ENCODE measurements around the gene ABCC4. TPM values are rescaled to one million over a fixed set of nuclear protein-coding genes. Genes with fewer than 3 reads are reported as not detected.

Gene ABCC4
- total RNA-seq, 1 donor from 2014 or later: 21.7 TPM

DNA sequence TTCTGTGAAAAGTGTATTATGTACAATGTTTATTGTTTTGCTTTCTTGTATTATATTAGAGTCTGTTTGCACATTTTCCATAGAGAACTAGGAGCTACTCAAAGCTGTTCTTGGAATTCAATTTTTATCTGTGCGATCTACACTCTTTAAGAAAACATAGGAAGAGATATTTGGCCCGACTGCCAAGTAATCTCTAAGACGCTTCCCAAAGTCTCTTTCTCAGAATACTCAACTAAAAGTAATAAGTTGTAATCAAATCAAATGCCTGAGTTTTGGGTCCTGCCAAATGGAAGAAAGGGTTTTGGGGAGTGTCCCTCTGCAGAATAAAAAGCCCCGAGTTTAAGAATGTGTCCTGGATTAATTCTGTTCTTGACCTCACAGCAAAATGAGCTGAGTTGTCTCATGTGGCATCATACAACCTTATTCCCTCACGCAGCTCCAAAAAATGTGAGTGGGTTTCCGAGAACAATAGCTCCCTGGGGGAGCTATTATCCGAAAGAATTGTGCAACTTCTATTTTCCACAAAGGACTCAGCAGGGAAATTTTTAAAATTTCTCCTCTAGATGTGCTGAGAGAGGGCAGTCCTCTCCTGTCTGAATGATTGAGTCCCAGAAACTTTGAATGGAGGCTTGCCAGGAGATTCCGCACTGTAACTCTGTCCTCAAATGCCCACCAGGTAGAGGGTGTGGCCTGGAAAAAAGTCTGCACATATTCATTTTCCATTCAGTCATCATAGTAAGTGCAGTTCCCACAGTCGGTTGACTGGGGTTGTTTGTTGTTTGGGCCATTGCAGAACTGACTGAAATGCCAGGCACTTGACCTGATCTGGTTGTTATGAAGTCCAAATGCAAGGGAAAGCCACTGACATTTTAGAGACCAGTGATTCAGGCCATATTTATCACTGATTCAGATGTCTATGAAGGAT, 309.0 kb downstream of the ABCC4 start:
- no peak for DNase-seq (ENCODE audit: extremely low spot score, unreplicated experiment)
- Mint-ChIP-seq H3K9me3 (no peaks in the 10 kb centered on the region), H3K4me1 (ENCODE audit: unreplicated experiment) (no peaks in the 10 kb centered on the region), H3K4me3 (no peak overlapping the region), H3K36me3 (no peaks in the 10 kb centered on the region), H3K27me3 (peaks cover 3% of the 10 kb centered on the region), H3K27ac (no peak overlapping the region)
- TF ChIP-seq, protein P1, sequence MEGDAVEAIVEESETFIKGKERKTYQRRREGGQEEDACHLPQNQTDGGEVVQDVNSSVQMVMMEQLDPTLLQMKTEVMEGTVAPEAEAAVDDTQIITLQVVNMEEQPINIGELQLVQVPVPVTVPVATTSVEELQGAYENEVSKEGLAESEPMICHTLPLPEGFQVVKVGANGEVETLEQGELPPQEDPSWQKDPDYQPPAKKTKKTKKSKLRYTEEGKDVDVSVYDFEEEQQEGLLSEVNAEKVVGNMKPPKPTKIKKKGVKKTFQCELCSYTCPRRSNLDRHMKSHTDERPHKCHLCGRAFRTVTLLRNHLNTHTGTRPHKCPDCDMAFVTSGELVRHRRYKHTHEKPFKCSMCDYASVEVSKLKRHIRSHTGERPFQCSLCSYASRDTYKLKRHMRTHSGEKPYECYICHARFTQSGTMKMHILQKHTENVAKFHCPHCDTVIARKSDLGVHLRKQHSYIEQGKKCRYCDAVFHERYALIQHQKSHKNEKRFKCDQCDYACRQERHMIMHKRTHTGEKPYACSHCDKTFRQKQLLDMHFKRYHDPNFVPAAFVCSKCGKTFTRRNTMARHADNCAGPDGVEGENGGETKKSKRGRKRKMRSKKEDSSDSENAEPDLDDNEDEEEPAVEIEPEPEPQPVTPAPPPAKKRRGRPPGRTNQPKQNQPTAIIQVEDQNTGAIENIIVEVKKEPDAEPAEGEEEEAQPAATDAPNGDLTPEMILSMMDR (conservative IDR thresholded peaks at IDR 0.05): no peak

DNA sequence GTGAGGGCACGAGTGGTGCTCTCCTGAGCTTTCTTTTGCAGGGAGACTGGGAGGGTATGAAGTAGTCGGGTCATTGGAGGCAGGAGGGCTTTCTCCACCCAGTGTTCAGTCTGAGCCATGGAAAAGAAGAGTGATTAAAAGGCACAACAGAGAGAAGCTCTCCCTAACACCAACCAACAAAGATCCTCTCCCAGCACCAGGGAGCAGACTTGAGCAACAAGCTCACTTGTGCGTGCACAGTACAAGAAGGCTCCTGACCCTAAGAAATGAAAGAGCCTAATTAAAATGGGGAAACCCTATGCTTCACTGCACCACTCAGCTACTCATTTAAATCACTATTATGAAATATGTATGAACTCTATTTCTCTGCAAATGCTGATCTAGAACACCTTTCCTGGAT, 312.6 kb downstream of the ABCC4 start:
- TF ChIP-seq, protein P1 (conservative IDR thresholded peaks at IDR 0.05): no peak
- Mint-ChIP-seq H3K27me3 (peaks cover 3% of the 10 kb centered on the region), H3K27ac (no peak overlapping the region), H3K4me3 (no peak overlapping the region), H3K4me1 (ENCODE audit: unreplicated experiment) (no peaks in the 10 kb centered on the region), H3K9me3 (no peaks in the 10 kb centered on the region), H3K36me3 (no peaks in the 10 kb centered on the region)
- no peak for DNase-seq (ENCODE audit: extremely low spot score, unreplicated experiment)

DNA sequence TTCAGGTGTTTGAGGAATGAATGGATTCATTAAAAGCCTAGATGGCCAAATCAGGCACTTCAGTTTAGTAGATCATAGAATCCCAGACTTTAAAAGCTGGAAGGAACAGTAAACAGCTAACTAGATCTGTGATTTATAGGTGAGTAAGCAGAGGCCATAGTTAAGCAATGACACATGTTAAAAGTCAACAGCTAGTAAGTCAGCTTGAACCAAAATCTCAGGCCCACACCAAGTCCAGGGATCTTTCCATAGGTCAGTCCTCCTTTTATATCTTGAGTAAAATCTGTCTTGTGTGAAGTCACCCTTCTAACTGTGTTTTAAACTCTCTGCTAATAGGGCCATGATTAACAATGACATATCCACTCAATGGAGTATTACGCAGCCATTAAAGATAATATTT, 313.4 kb downstream of the ABCC4 start:
- H3K4me1 Mint-ChIP-seq (ENCODE audit: unreplicated experiment): no peaks in the 10 kb centered on the region
- no peak overlapping the region for H3K4me3 Mint-ChIP-seq
- H3K9me3 Mint-ChIP-seq: no peaks in the 10 kb centered on the region
- TF ChIP-seq, protein P1 (conservative IDR thresholded peaks at IDR 0.05): no peak
- no peaks in the 10 kb centered on the region for H3K36me3 Mint-ChIP-seq
- H3K27ac Mint-ChIP-seq: no peak overlapping the region
- DNase-seq (ENCODE audit: extremely low spot score, unreplicated experiment): no peak
- peaks cover 3% of the 10 kb centered on the region for H3K27me3 Mint-ChIP-seq

DNA sequence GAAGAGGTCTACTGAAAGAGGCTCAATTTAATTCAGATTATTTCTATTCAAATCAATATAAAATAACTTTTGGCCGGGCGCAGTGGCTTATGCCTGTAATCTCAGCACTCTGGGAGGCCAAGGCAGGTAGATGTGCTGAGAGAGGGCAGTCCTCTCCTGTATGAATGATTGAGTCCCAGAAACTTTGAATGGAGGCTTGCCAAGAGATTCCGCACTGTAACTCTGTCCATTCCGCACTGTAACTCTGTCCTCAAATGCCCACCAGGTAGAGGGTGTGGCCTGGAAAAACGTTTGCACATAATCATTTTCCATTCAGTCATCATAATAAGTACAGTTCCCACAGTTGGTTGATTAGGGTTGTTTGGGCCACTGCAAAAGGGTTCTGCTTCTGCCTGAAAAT, 314.2 kb downstream of the ABCC4 start:
- TF ChIP-seq, protein P1 (conservative IDR thresholded peaks at IDR 0.05): no peak
- no peaks in the 10 kb centered on the region for H3K9me3 Mint-ChIP-seq
- H3K27me3 Mint-ChIP-seq: peaks cover under 1% of the 10 kb centered on the region
- no peak overlapping the region for H3K27ac Mint-ChIP-seq
- H3K4me3 Mint-ChIP-seq: no peak overlapping the region
- H3K36me3 Mint-ChIP-seq: no peaks in the 10 kb centered on the region
- H3K4me1 Mint-ChIP-seq (ENCODE audit: unreplicated experiment): no peaks in the 10 kb centered on the region
- DNase-seq (ENCODE audit: extremely low spot score, unreplicated experiment): no peak

GRCh38 chr13:94984958-94985357, 316.3 kb downstream of the ABCC4 start:
- H3K27ac Mint-ChIP-seq: no peak overlapping the region
- H3K4me1 Mint-ChIP-seq (ENCODE audit: unreplicated experiment): no peaks in the 10 kb centered on the region
- no peak overlapping the region for H3K4me3 Mint-ChIP-seq
- H3K27me3 Mint-ChIP-seq: peaks cover 4% of the 10 kb centered on the region
- TF ChIP-seq, protein P1 (conservative IDR thresholded peaks at IDR 0.05): no peak
- DNase-seq (ENCODE audit: extremely low spot score, unreplicated experiment): no peak
- H3K9me3 Mint-ChIP-seq: no peaks in the 10 kb centered on the region
- no peaks in the 10 kb centered on the region for H3K36me3 Mint-ChIP-seq
